Right cardiac atrium (tissue), 5 donors: ENCODE measurements around the gene MFF. TPM values are rescaled to one million over a fixed set of nuclear protein-coding genes. Genes with fewer than 3 reads are reported as not detected.

Experiments
- ATAC-seq, 2 donors: fragments of 200-7000 bp; cut with Tn5 transposase; one replicate each; pipeline versions ENCODE4 v1.8.0 to v1.9.1; 2020; ENCODE audit warnings: moderate library complexity in 2 of 2, mild to moderate bottlenecking in 1 of 2
- DNase-seq, 3 donors: peaks; one replicate each; pipeline ENCODE4 v3.0.0-alpha.2; 2020
- H3K27ac ChIP-seq: one replicate; pipeline ENCODE4 v1.5.1; 2013; ENCODE audit warnings: mild to moderate bottlenecking, low read length, control low read depth, moderate library complexity
- H3K27me3 ChIP-seq: one replicate; pipeline ENCODE4 v1.6.1; 2013; ENCODE audit not compliant: control insufficient read depth, insufficient read depth
- H3K4me1 ChIP-seq: one replicate; pipeline ENCODE4 v1.6.1; 2013; ENCODE audit warnings: low read length; ENCODE audit not compliant: control insufficient read depth, insufficient read depth
- H3K4me3 ChIP-seq: one replicate; pipeline ENCODE4 v1.5.1; 2013; ENCODE audit warnings: low read length, control low read depth
- H3K9me3 ChIP-seq: one replicate; pipeline ENCODE4 v1.6.1; 2013; ENCODE audit warnings: low read length; ENCODE audit not compliant: control insufficient read depth
- WGBS: extraction: QIAGEN DNeasy Blood & Tissue Kit; methylation state at CpG from one replicate; pipeline ENCODE4 v1.1.7; 2013; 5-methylcytosine and 5-hydroxymethylcytosine counted together
- intact Hi-C, 4 donors: fragments of 100-400 bp; cut with DNase I; formaldehyde crosslinking; loops; one replicate each; pipeline versions ENCODE4 v1.11.0 to v1.14.0; 2022 to 2023
- polyA plus RNA-seq: library from polyadenylated mRNA; stranded (reverse); fragments of 200-250 nt; gene quantifications from one replicate; pipeline ENCODE4 v1.2.3, GENCODE V29; 2013
- total RNA-seq, 4 donors: library from RNA; stranded (reverse); fragmentation: NEBNext Ultra II Directional; extraction: Animal tissue kit (Norgen Biotek cat#: 25700); gene quantifications; one replicate each; pipeline ENCODE4 v1.2.1, GENCODE V29; 2021
- donor health status: healthy with polysubstance abuse.
- donor health status: DM: no; HTN: yes; CAD: no.
- donor health status: DM: no; HTN: no; CAD: no.
- donor health status: DM: no; HTN: yes; CAD: no; lungs with severe emphysema.
- donor health status: DM: yes; HTN: yes; CAD: no.

Gene MFF
- total and polyA plus RNA-seq, 5 donors = 73.9 to 96.5 (median 83.5) TPM

GRCh38 chr2:227335713-227336112 is 10.7 kb downstream of the MFF start:
- intact Hi-C loops = no loop called here
- no peak overlapping the region for H3K27ac ChIP-seq
- DNase-seq (no peak), ATAC-seq (no peak)
- H3K4me3 ChIP-seq = no peak overlapping the region
- WGBS = 89% methylated on average over 1 of the region's 1 CpG
- no peaks in the 10 kb centered on the region for H3K9me3 ChIP-seq
- no peaks in the 10 kb centered on the region for H3K4me1 ChIP-seq
- H3K27me3 ChIP-seq = no peaks in the 10 kb centered on the region

- no peak for ATAC-seq
Observed at GRCh38 chr2:227337442-227337841, 12.4 kb downstream of the MFF start.

GRCh38 chr2:227339098-227339599 is 14.1 kb downstream of the MFF start:
- WGBS = 93% methylated on average over 2 of the region's 2 CpGs
- H3K9me3 ChIP-seq = no peaks in the 10 kb centered on the region
- H3K27me3 ChIP-seq = no peaks in the 10 kb centered on the region
- DNase-seq (no peak), ATAC-seq (no peak)
- intact Hi-C loops = no loop called here
- no peaks in the 10 kb centered on the region for H3K4me1 ChIP-seq
- no peak overlapping the region for H3K4me3 ChIP-seq
- no peak overlapping the region for H3K27ac ChIP-seq

More at GRCh38 chr2:227337442-227337841, 12.4 kb downstream of the MFF start:
- 96% methylated on average over 2 of the region's 2 CpGs for WGBS
- Histone ChIP-seq H3K9me3 (no peaks in the 10 kb centered on the region), H3K4me3 (no peak overlapping the region), H3K4me1 (no peaks in the 10 kb centered on the region), H3K27me3 (no peaks in the 10 kb centered on the region), H3K27ac (no peak overlapping the region)
- DNase-seq = no peak
- intact Hi-C loops = no loop called here

GRCh38 chr2:227340106-227340505 is 15.1 kb downstream of the MFF start:
- Histone ChIP-seq H3K4me3 (no peak overlapping the region), H3K9me3 (no peaks in the 10 kb centered on the region), H3K27ac (no peak overlapping the region), H3K27me3 (no peaks in the 10 kb centered on the region), H3K4me1 (no peaks in the 10 kb centered on the region)
- whole genome bisulfite sequencing = 67% methylated on average over 6 of the region's 6 CpGs
- no peak for ATAC-seq
- intact Hi-C loops = no loop called here
- no peak for DNase-seq

- DNase-seq = no peak
- WGBS = 87% methylated on average over 2 of the region's 2 CpGs
- no peaks in the 10 kb centered on the region for H3K9me3 ChIP-seq
- no peak overlapping the region for H3K27ac ChIP-seq
- H3K4me1 ChIP-seq = no peaks in the 10 kb centered on the region
- intact Hi-C loops = no loop called here
- ATAC-seq = no peak
- no peaks in the 10 kb centered on the region for H3K27me3 ChIP-seq
- no peak overlapping the region for H3K4me3 ChIP-seq
Observed at GRCh38 chr2:227341553-227341952, 16.5 kb downstream of the MFF start.

- Histone ChIP-seq H3K4me1 (no peaks in the 10 kb centered on the region), H3K9me3 (no peaks in the 10 kb centered on the region), H3K27me3 (no peaks in the 10 kb centered on the region), H3K27ac (no peak overlapping the region), H3K4me3 (no peak overlapping the region)
- 72% methylated on average over 2 of the region's 2 CpGs for WGBS
- no peak for DNase-seq
- ATAC-seq = no peak
- intact Hi-C loops = no loop called here
Observed at GRCh38 chr2:227344231-227344630, 19.2 kb downstream of the MFF start.

- DNase-seq = no peak
- Histone ChIP-seq H3K27ac (no peak overlapping the region), H3K4me3 (no peak overlapping the region), H3K27me3 (no peaks in the 10 kb centered on the region), H3K4me1 (no peaks in the 10 kb centered on the region), H3K9me3 (no peaks in the 10 kb centered on the region)
- intact Hi-C loops = no loop called here
- 87% methylated on average over 7 of the region's 7 CpGs for WGBS
- no peak for ATAC-seq
Observed at GRCh38 chr2:227347117-227347516, 22.1 kb downstream of the MFF start.

- no peak overlapping the region for H3K27ac ChIP-seq
- intact Hi-C loops = no loop called here
- no peaks in the 10 kb centered on the region for H3K4me1 ChIP-seq
- ATAC-seq = no peak
- H3K4me3 ChIP-seq = no peak overlapping the region
- no peak for DNase-seq
- H3K9me3 ChIP-seq = no peaks in the 10 kb centered on the region
- H3K27me3 ChIP-seq = no peaks in the 10 kb centered on the region
- 97% methylated on average over 2 of the region's 2 CpGs for WGBS
Observed at GRCh38 chr2:227348324-227348723, 23.3 kb downstream of the MFF start.

- DNase-seq (no peak), ATAC-seq (no peak)
- Histone ChIP-seq H3K27me3 (no peaks in the 10 kb centered on the region), H3K27ac (no peak overlapping the region), H3K4me3 (no peak overlapping the region), H3K4me1 (no peaks in the 10 kb centered on the region), H3K9me3 (no peaks in the 10 kb centered on the region)
- whole genome bisulfite sequencing = 97% methylated on average over 7 of the region's 7 CpGs
- intact Hi-C loops = no loop called here
Observed at GRCh38 chr2:227349989-227350612, 25.1 kb downstream of the MFF start.

- ATAC-seq = no peak
- 66% methylated on average over 4 of the region's 4 CpGs for WGBS
- no peaks in the 10 kb centered on the region for H3K9me3 ChIP-seq
- DNase-seq = no peak
- H3K4me1 ChIP-seq = no peaks in the 10 kb centered on the region
- intact Hi-C loops = no loop called here
- no peaks in the 10 kb centered on the region for H3K27me3 ChIP-seq
- no peak overlapping the region for H3K27ac ChIP-seq
- H3K4me3 ChIP-seq = no peak overlapping the region
Observed at GRCh38 chr2:227351639-227352038, 26.6 kb downstream of the MFF start.

- no peak overlapping the region for H3K4me3 ChIP-seq
- peaks cover 4% of the 10 kb centered on the region for H3K4me1 ChIP-seq
- no peak for ATAC-seq
- no peak overlapping the region for H3K27ac ChIP-seq
- H3K9me3 ChIP-seq = no peaks in the 10 kb centered on the region
- no peaks in the 10 kb centered on the region for H3K27me3 ChIP-seq
- 67% methylated on average over 5 of the region's 5 CpGs for WGBS
- no peak for DNase-seq
- intact Hi-C loops = no loop called here
Observed at GRCh38 chr2:227360351-227360750, 35.3 kb downstream of the MFF start.

- H3K27ac ChIP-seq = no peak overlapping the region
- peaks cover 6% of the 10 kb centered on the region for H3K4me1 ChIP-seq
- H3K27me3 ChIP-seq = no peaks in the 10 kb centered on the region
- intact Hi-C loops = no loop called here
- WGBS = 88% methylated on average over 6 of the region's 6 CpGs
- ATAC-seq (no peak), DNase-seq (no peak)
- H3K4me3 ChIP-seq = no peak overlapping the region
- H3K9me3 ChIP-seq = no peaks in the 10 kb centered on the region
Observed at GRCh38 chr2:227363756-227364155, 38.7 kb downstream of the MFF start.
